B cell (primary cell): ENCODE measurements around the gene PLPPR5.

ENCODE experiments used
- EZH2 ChIP-seq: IDR thresholded peaks from 2 replicates; pipeline ENCODE4 v1.6.1; 2012; ENCODE audit warnings: borderline replicate concordance, low read depth, mild to moderate bottlenecking, moderate library complexity, low read length; ENCODE audit not compliant: insufficient read depth, poor library complexity, severe bottlenecking
- TF ChIP-seq, protein P1 (sequence below): fragments of 200-600 bp; IDR thresholded peaks from one replicate; pipeline ENCODE4 v1.8.0; 2022; ENCODE audit warnings: antibody characterized with exemption, mild to moderate bottlenecking

DNA sequence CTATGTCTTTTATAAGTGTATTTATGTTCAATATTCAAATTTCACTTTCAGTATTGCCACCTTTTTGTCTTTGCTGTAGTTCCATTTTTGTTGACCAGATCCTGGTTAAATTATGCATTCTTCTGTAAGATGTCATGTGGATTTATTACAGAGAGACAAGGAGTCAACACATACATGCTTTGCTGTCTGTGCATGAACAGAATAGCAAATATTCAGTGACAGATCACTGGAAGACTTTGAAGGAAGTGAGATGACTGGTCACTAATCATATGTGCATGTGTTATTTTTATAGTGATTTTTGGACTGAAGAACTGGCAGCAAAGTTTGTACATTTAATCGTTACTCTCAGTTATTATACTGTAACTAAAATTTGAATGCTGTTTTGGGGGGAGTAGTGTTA is 117.2 kb downstream of the PLPPR5 start:
- TF ChIP-seq, protein P1, sequence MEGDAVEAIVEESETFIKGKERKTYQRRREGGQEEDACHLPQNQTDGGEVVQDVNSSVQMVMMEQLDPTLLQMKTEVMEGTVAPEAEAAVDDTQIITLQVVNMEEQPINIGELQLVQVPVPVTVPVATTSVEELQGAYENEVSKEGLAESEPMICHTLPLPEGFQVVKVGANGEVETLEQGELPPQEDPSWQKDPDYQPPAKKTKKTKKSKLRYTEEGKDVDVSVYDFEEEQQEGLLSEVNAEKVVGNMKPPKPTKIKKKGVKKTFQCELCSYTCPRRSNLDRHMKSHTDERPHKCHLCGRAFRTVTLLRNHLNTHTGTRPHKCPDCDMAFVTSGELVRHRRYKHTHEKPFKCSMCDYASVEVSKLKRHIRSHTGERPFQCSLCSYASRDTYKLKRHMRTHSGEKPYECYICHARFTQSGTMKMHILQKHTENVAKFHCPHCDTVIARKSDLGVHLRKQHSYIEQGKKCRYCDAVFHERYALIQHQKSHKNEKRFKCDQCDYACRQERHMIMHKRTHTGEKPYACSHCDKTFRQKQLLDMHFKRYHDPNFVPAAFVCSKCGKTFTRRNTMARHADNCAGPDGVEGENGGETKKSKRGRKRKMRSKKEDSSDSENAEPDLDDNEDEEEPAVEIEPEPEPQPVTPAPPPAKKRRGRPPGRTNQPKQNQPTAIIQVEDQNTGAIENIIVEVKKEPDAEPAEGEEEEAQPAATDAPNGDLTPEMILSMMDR = no peak
- no peak for TF ChIP-seq EZH2
